EL (cell line): ENCODE results near the gene PLA2G2A.
A peak's percentile ranks its signal among the peaks of the same experiment; 100 is the strongest.
"Not testable (repeated sequence)": the region's sequence is repeated elsewhere in the genome, so short reads cannot be mapped to it uniquely, and the experiment has no call there.

Source experiments
- DNase-seq: peaks from one replicate; pipeline ENCODE4 v3.0.0-alpha.2; 2016

Gene PLA2G2A

GRCh38 chr1:19971664-19972063 is 7.8 kb downstream of the PLA2G2A start:
- DNase-seq: no peak

GRCh38 chr1:19969898-19970660 is 9.3 kb downstream of the PLA2G2A start:
- DNase-seq: no peak

- DNase-seq: no peak
These were observed 11.6 kb downstream of the PLA2G2A start for GRCh38 chr1:19967808-19968207.

GRCh38 chr1:19964542-19964941 is 14.9 kb downstream of the PLA2G2A start:
- DNase-seq: no peak

- DNase-seq: no peak
These were observed 15.8 kb downstream of the PLA2G2A start for GRCh38 chr1:19963636-19964035.

GRCh38 chr1:19960591-19960990 is 18.8 kb downstream of the PLA2G2A start:
- no peak for DNase-seq

- no peak for DNase-seq
These were observed 21.6 kb downstream of the PLA2G2A start for GRCh38 chr1:19957779-19958178.

GRCh38 chr1:19955534-19956170 is 23.8 kb downstream of the PLA2G2A start:
- no peak for DNase-seq

- DNase-seq: no peak
These were observed 25.4 kb downstream of the PLA2G2A start for GRCh38 chr1:19954059-19954458.

GRCh38 chr1:19949016-19949415 is 30.4 kb downstream of the PLA2G2A start:
- DNase-seq: peak; percentile 75

- no peak for DNase-seq
These were observed 32.4 kb downstream of the PLA2G2A start for GRCh38 chr1:19946971-19947370.

- no peak for DNase-seq
These were observed 33.1 kb downstream of the PLA2G2A start for GRCh38 chr1:19946331-19946751.

- no peak for DNase-seq
These were observed 33.5 kb downstream of the PLA2G2A start for GRCh38 chr1:19945914-19946313.

GRCh38 chr1:19942657-19943056 is 36.8 kb downstream of the PLA2G2A start:
- no peak for DNase-seq

- no peak for DNase-seq
These were observed 37.3 kb downstream of the PLA2G2A start for GRCh38 chr1:19942088-19942487.

- no peak for DNase-seq
These were observed 38.2 kb downstream of the PLA2G2A start for GRCh38 chr1:19941206-19941568.

GRCh38 chr1:19940486-19941205 is 38.8 kb downstream of the PLA2G2A start:
- DNase-seq: no peak

- DNase-seq: no peak
These were observed 40.9 kb downstream of the PLA2G2A start for GRCh38 chr1:19938472-19938871.

- DNase-seq: no peak
These were observed 43.2 kb downstream of the PLA2G2A start for GRCh38 chr1:19936061-19936750.

- no peak for DNase-seq
These were observed 45.1 kb downstream of the PLA2G2A start for GRCh38 chr1:19934336-19934735.

GRCh38 chr1:19932866-19933265 is 46.6 kb downstream of the PLA2G2A start:
- no peak for DNase-seq

GRCh38 chr1:19927130-19927421 is 52.3 kb downstream of the PLA2G2A start:
- DNase-seq: not testable (repeated sequence)

- no peak for DNase-seq
These were observed 52.9 kb downstream of the PLA2G2A start for GRCh38 chr1:19926296-19927129.
